GM21515 (cell line): ENCODE measurements around the gene MYO5B.
"Not testable (repeated sequence)": the region's sequence is repeated elsewhere in the genome, so short reads cannot be mapped to it uniquely, and the experiment has no call there.

Source experiments
- ATAC-seq: cut with Tn5 transposase; IDR thresholded peaks from one replicate; pipeline ENCODE4 v1.9.1; 2021; ENCODE audit not compliant: unreplicated experiment

MYO5B gene

GRCh38 chr18:49811151-49811938 is 383.6 kb downstream of the MYO5B start:
- ATAC-seq = no peak

GRCh38 chr18:49808553-49809191 is 386.3 kb downstream of the MYO5B start:
- ATAC-seq = not testable (repeated sequence)

- ATAC-seq = no peak
These were observed 390.9 kb downstream of the MYO5B start for GRCh38 chr18:49804096-49804495.

- no peak for ATAC-seq
These were observed 392.3 kb downstream of the MYO5B start for GRCh38 chr18:49802623-49803022.

- not testable (repeated sequence) for ATAC-seq
These were observed 394.5 kb downstream of the MYO5B start for GRCh38 chr18:49800491-49800890.

- ATAC-seq = not testable (repeated sequence)
These were observed 395.1 kb downstream of the MYO5B start for GRCh38 chr18:49799806-49800205.

- ATAC-seq = no peak
These were observed 396.9 kb downstream of the MYO5B start for GRCh38 chr18:49798001-49798400.

GRCh38 chr18:49795612-49796552 is 399.1 kb downstream of the MYO5B start:
- no peak for ATAC-seq

GRCh38 chr18:49794743-49795142 is 400.2 kb downstream of the MYO5B start:
- no peak for ATAC-seq

GRCh38 chr18:49789560-49790134 is 405.3 kb downstream of the MYO5B start:
- ATAC-seq = not testable (repeated sequence)

GRCh38 chr18:49788327-49788898 is 406.5 kb downstream of the MYO5B start:
- peak; percentile 54 for ATAC-seq

GRCh38 chr18:49786019-49786720 is 408.8 kb downstream of the MYO5B start:
- ATAC-seq = no peak

- ATAC-seq = no peak
These were observed 410.3 kb downstream of the MYO5B start for GRCh38 chr18:49784427-49785185.

- ATAC-seq = not testable (repeated sequence)
These were observed 411.3 kb downstream of the MYO5B start for GRCh38 chr18:49783631-49784030.

- no peak for ATAC-seq
These were observed 416.0 kb downstream of the MYO5B start for GRCh38 chr18:49778826-49779465.
